Measurements from ENCODE around the gene CTSW.

The CTSW gene

DNA sequence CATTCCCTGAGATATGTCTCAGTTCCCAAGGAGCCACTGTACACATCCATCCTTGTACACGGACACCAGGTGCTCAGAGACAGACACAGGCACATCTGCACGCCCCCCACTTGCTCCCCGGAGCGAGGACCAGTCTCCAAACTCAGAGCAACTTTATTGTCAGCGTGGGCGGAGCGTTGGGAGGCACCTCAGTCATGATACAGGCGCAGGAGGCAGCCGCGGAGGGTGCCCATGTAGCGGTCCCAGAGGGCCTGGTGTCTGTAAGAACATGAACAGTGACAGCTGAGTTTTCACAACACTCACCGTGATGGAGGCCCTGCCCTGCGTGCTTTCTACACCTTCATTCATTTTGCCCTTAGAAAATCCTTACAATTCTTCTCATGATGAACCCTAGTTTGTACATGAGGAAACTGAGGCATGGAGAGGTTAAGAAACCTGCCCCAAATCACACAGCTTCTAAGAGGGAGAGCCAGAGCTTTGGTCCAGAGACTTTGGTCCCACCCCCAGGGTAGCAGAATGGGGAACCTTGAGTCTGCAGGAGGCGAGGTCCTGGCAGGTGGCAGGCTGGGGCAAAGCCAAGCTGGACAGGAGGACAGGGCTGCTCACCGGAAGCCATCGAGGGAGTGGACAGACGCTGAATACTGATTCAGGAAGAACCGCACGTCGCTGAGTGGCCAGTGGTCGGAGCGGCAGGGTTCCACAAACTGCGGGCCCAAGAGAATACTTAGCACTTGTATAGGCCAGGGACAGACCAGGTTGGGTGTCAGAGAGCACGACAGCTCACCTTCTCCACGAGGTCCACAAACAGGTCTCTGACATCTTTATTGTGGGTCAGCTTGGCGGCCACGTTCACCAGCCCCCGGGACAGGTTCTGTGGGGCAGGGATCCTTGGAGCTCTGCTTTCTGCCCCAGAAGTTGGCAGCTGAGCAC lies 4.4 kb downstream of the CTSW start:
- TF ChIP-seq GATA3 (IDR thresholded peaks at IDR 0.05; ENCODE audit: low read depth, low read length) (no peak), GATA2 (IDR thresholded peaks at IDR 0.05; ENCODE audit: low read depth, low read length) (no peak)

- TF ChIP-seq GATA2 (IDR thresholded peaks at IDR 0.05; ENCODE audit: low read depth, low read length) = no peak
- TF ChIP-seq GATA3 (IDR thresholded peaks at IDR 0.05; ENCODE audit: low read depth, low read length) = no peak
These were observed 5.1 kb downstream of the CTSW start for GRCh38 chr11:65884716-65885092.

- TF ChIP-seq GATA3 (IDR thresholded peaks at IDR 0.05; ENCODE audit: low read depth, low read length) (no peak), GATA2 (IDR thresholded peaks at IDR 0.05; ENCODE audit: low read depth, low read length) (no peak)
These were observed 5.6 kb downstream of the CTSW start for GRCh38 chr11:65885231-65885630.

- TF ChIP-seq GATA3 (IDR thresholded peaks at IDR 0.05; ENCODE audit: low read depth, low read length) = no peak
- no peak for TF ChIP-seq GATA2 (IDR thresholded peaks at IDR 0.05; ENCODE audit: low read depth, low read length)
These were observed 6.3 kb downstream of the CTSW start for GRCh38 chr11:65885808-65886536.

- TF ChIP-seq GATA2 (IDR thresholded peaks at IDR 0.05; ENCODE audit: low read depth, low read length) (no peak), GATA3 (IDR thresholded peaks at IDR 0.05; ENCODE audit: low read depth, low read length) (no peak)
These were observed 7.4 kb downstream of the CTSW start for GRCh38 chr11:65886826-65887722.

DNA sequence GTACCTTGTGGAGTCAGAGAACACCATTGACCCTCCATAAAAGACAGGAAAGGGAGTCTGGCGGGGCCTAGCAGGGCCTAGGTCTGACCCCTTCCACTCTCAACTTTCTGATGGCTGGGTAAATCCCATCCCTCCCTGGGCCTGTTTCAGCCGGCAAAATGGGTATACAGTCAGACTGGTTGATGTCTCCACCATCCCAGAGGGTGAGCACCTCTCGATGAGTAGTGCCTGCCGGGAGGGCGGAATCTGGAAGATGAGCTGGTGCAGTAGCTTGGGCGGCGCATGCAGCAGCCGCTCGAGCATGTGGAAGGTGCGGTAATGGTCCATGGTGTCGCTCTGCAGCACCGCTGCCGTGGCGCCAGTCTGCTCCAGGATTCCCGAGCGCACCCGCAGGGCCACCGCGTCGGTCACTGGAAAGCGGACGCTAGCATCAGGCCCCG lies 8.1 kb downstream of the CTSW start:
- TF ChIP-seq GATA2 (IDR thresholded peaks at IDR 0.05; ENCODE audit: low read depth, low read length) (no peak), GATA3 (IDR thresholded peaks at IDR 0.05; ENCODE audit: low read depth, low read length) (no peak)

GRCh38 chr11:65888163-65888814 lies 8.7 kb downstream of the CTSW start, which contains the start of gene FIBP:
TSS of gene FIBP (minus strand) at chr11:65888471. CDS start at chr11:65888418, 53 bp downstream.
- TF ChIP-seq GATA3 (IDR thresholded peaks at IDR 0.05; ENCODE audit: low read depth, low read length) (no peak), GATA2 (IDR thresholded peaks at IDR 0.05; ENCODE audit: low read depth, low read length) (no peak; the same call in 1 of the 2 replicates)

DNA sequence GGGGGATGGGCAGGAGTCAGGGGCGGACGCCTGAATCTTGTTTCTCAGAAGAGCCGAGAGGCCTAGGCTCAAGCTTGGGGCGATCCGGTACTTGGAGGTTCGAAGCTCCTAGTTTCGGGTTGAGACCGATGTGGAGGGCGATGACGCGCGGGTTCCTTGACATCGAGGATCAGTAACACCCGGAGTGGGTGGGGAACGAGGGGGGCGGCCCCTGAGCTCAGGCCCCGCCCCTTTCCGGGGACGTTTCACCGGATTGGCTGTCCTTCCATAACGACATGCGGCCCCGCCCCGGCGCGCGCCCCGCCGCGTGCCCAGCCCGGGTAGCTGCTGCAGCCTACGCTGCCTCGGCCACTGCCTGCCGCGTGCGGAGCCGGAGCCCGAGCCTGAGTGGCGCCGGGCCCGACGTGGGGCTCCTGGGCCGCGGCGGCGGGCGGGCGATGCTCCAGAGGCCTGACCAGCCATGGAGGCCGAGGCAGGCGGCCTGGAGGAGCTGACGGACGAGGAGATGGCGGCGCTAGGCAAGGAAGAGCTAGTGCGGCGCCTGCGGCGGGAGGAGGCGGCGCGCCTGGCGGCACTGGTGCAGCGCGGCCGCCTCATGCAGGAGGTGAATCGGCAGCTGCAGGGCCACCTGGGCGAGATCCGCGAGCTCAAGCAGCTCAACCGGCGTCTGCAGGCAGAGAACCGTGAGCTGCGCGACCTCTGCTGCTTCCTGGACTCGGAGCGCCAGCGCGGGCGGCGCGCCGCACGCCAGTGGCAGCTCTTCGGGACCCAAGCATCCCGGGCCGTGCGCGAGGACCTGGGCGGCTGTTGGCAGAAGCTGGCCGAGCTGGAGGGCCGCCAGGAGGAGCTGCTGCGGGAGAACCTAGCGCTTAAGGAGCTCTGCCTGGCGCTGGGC lies 10.9 kb downstream of the CTSW start, which contains the start of gene CCDC85B:
Gene CCDC85B, plus strand, starts transcription at position 350 of the 895 bp plus-strand sequence. Its CDS starts 111 bp downstream, at position 461.
- TF ChIP-seq GATA2 (IDR thresholded peaks at IDR 0.05; ENCODE audit: low read depth, low read length) (no peak), GATA3 (IDR thresholded peaks at IDR 0.05; ENCODE audit: low read depth, low read length) (no peak)

DNA sequence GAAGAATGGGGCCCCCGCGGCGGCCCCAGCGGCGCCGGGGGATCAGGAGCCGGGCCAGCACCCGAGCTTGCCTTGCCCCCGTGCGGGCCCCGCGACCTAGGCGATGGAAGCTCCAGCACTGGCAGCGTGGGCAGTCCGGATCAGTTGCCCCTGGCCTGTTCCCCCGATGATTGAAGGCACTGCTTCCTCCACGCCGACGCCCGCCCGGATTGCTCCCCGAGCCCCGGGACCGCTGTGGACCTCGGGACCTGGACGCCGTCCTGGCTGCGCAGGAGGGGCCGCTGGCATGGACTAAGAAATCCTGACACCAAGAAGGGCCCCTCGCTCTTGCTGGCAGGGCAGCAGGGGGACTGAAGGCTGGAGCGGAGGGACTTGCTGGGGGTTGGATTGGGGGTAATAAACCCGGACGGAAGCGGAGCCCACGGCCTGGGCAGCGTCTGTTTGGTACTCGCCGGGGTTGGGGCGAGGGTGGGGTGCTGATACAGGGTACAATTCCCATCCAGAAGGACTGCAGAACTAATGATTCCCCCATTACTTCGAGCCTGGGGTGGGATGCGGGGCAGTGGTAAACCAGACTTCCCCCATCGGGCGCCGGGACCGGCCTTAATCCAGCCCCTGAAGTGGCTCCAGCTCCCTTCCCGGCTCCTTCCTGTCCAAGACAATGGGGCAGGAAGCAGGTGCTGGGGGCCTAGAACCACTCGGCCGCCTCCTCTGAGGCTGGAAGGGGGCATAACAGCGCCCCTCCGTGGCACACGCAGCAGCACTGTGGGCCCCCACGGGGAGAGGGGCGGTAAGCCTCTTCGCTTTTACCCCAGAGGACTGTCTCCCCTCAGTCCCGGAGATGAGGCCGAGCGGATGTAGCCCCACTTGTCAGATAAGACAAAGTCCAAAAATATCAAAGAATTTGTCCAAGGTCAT lies 11.8 kb downstream of the CTSW start:
- TF ChIP-seq GATA3 (IDR thresholded peaks at IDR 0.05; ENCODE audit: low read depth, low read length) (no peak), GATA2 (IDR thresholded peaks at IDR 0.05; ENCODE audit: low read depth, low read length) (no peak)

DNA sequence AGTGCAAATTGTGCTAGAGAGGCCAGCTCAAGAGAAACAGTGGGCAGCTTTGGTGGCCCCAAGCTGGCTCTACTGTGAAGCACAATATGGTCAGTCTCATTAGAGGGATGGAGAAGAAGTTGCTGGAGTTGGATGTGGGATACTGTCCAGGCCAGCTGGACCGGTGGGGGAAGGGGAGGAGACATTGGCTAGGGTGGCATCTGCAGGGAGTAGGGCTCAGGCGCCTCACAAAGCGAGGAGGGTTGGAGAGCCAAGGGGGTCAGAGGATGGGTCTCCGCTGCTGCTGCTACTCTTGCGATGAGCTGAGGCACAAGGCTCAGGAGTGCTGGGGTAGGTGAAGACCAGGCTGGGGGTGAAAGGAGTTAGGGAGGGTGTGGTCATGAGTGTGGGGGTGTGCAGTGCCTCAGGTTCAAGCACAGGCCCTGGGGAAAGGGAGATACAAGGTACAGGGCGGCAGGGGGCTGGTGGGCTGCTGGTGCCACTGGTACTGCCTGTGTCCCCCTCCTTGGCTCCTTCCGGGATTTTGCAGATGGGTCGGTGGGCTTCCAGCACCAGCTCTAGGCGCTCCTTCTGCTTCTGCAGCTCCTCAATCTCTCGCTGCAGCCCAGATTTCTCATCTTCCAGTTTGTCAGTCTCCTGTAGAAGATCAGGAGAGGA lies 13.2 kb downstream of the CTSW start:
- TF ChIP-seq GATA2 (IDR thresholded peaks at IDR 0.05; ENCODE audit: low read depth, low read length) (no peak), GATA3 (IDR thresholded peaks at IDR 0.05; ENCODE audit: low read depth, low read length) (no peak)

All from SH-SY5Y (cell line).